ENCODE measurements around the gene TFPI.

Gene TFPI

GRCh38 chr2:187440101-187440675 is 114.0 kb downstream of the TFPI start:
- no peak for TF ChIP-seq CTCF (IDR thresholded peaks at IDR 0.05; ENCODE audit: low read depth, low read length)
- no peak overlapping the region for H3K4me3 ChIP-seq (ENCODE audit: low read depth, low read length)

DNA sequence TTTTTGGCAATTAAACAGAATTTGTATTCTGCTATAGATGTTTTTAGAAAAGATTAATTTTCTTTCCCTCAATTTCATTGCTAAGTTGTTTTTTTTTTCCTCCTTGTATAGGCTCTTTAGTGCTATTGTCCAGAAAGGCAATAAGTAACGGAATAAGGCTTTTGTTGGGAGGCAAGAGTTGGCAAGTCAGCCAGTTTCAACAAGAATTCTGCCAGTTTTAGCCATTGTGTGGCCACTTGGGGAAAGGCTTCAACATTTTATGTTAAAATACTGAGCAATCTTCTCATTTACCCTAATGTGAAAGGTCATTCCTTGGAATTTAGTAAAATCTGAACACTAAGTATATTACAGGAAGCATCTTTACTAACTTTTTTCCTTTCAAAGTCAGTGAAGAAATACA is 115.8 kb downstream of the TFPI start:
- no peak for TF ChIP-seq CTCF (IDR thresholded peaks at IDR 0.05; ENCODE audit: low read depth, low read length)
- H3K4me3 ChIP-seq (ENCODE audit: low read depth, low read length), result no peak overlapping the region

- no peak for TF ChIP-seq CTCF (IDR thresholded peaks at IDR 0.05; ENCODE audit: low read depth, low read length)
- no peak overlapping the region for H3K4me3 ChIP-seq (ENCODE audit: low read depth, low read length)
Measured at GRCh38 chr2:187435756-187436155, 118.5 kb downstream of the TFPI start.

GRCh38 chr2:187435078-187435477 is 119.2 kb downstream of the TFPI start:
- no peak for TF ChIP-seq CTCF (IDR thresholded peaks at IDR 0.05; ENCODE audit: low read depth, low read length)

GRCh38 chr2:187434342-187434785 is 119.9 kb downstream of the TFPI start:
- no peak overlapping the region for H3K4me3 ChIP-seq (ENCODE audit: low read depth, low read length)
- TF ChIP-seq CTCF (IDR thresholded peaks at IDR 0.05; ENCODE audit: low read depth, low read length), result no peak

More at GRCh38 chr2:187435078-187435477, 119.2 kb downstream of the TFPI start:
- no peak overlapping the region for H3K4me3 ChIP-seq (ENCODE audit: low read depth, low read length)

DNA sequence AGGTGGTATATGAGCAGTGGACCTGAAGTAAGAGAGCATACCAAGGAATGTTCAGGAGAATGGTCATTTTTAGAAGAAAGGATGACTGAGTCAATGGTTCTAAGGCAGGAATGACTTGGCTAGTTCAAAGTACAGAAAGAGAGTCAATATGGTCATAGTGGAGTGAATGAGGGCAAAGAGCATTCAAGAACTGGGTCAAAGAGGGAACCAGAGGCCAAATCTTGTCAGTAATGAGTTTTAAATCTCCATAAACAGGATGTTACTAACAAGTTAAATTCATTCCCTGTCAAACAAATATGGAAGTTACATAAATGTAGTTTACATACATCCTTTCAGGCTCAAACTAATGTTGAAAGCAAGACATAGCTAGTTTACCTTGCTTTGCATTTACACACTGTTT is 122.3 kb downstream of the TFPI start:
- no peak overlapping the region for H3K4me3 ChIP-seq (ENCODE audit: low read depth, low read length)
- TF ChIP-seq CTCF (IDR thresholded peaks at IDR 0.05; ENCODE audit: low read depth, low read length), result no peak

- no peak overlapping the region for H3K4me3 ChIP-seq (ENCODE audit: low read depth, low read length)
- TF ChIP-seq CTCF (IDR thresholded peaks at IDR 0.05; ENCODE audit: low read depth, low read length), result no peak
Measured at GRCh38 chr2:187429989-187430388, 124.2 kb downstream of the TFPI start.

Data from WI38 (cell line).